Epithelial cell of proximal tubule (primary cell): Measurements from ENCODE around the gene LRRC74B. TPM values are rescaled to one million over a fixed set of nuclear protein-coding genes. Genes with fewer than 3 reads are reported as not detected.

Experiments used
- DNase-seq: peaks from one replicate; pipeline ENCODE4 v3.0.0-alpha.2; 2011; ENCODE audit warnings: low read depth
- H3K4me3 ChIP-seq: 2 replicates; pipeline ENCODE4 v1.5.1; 2011; ENCODE audit warnings: low read depth, mild to moderate bottlenecking, low read length
- CTCF ChIP-seq: conservative IDR thresholded peaks from 2 replicates; pipeline ENCODE4 v1.5.1; 2012; ENCODE audit warnings: low read depth, mild to moderate bottlenecking, low read length
- total RNA-seq: library from RNA; depleted of rRNA; stranded (reverse); fragments of >200 nt; gene quantifications from 2 replicates; pipeline ENCODE4 v1.2.3, GENCODE V29; 2015

The LRRC74B gene
- total RNA-seq = not detected in 2 replicates

GRCh38 chr22:21045585-21046294, at the start of gene LRRC74B:
Gene LRRC74B (plus strand): TSS chr22:21045946. CDS start chr22:21045987, 41 bp downstream.
- H3K4me3 ChIP-seq = peak within 1 kb of the TSS; percentile 53
- no peak for TF ChIP-seq CTCF
- DNase-seq = peak; percentile 13

GRCh38 chr22:20996031-20996410, 49.7 kb upstream of the LRRC74B start:
- no peak for DNase-seq
- H3K4me3 ChIP-seq = no peak overlapping the region
- no peak for TF ChIP-seq CTCF

GRCh38 chr22:20996598-20997535, 48.9 kb upstream of the LRRC74B start:
- no peak for DNase-seq
- no peak for TF ChIP-seq CTCF
- H3K4me3 ChIP-seq = no peak overlapping the region

GRCh38 chr22:20997536-20998257, 48.0 kb upstream of the LRRC74B start:
- no peak overlapping the region for H3K4me3 ChIP-seq
- no peak for TF ChIP-seq CTCF
- no peak for DNase-seq

GRCh38 chr22:20998411-20999336, 47.1 kb upstream of the LRRC74B start:
- no peak for TF ChIP-seq CTCF
- DNase-seq = no peak

More at GRCh38 chr22:20998411-20999336, 47.1 kb upstream of the LRRC74B start:
- H3K4me3 ChIP-seq = no peak overlapping the region
